Endothelial cell (in vitro differentiated cells): ENCODE data around the gene EEF1A2. TPM values are rescaled to one million over a fixed set of nuclear protein-coding genes. Genes with fewer than 3 reads are reported as not detected.

ENCODE experiments used
- DNase-seq: peaks from one replicate; pipeline ENCODE4 v3.0.0; 2021; ENCODE audit warnings: low spot score
- H3K27ac Mint-ChIP-seq: one replicate; pipeline ENCODE4 v1.8.0; 2021; ENCODE audit warnings: mixed read lengths, inconsistent platforms; ENCODE audit not compliant: unreplicated experiment
- H3K27me3 Mint-ChIP-seq: one replicate; pipeline ENCODE4 v1.8.0; 2021; ENCODE audit warnings: mild to moderate bottlenecking, moderate library complexity, mixed read lengths, inconsistent platforms; ENCODE audit not compliant: unreplicated experiment
- H3K36me3 Mint-ChIP-seq: one replicate; pipeline ENCODE4 v1.8.0; 2021; ENCODE audit warnings: mild to moderate bottlenecking, low read depth, mixed read lengths, inconsistent platforms; ENCODE audit not compliant: unreplicated experiment
- H3K4me1 Mint-ChIP-seq: one replicate; pipeline ENCODE4 v1.8.0; 2021; ENCODE audit warnings: mild to moderate bottlenecking, mixed read lengths, inconsistent platforms; ENCODE audit not compliant: unreplicated experiment
- H3K4me3 Mint-ChIP-seq: one replicate; pipeline ENCODE4 v1.8.0; 2021; ENCODE audit warnings: mild to moderate bottlenecking, mixed read lengths, inconsistent platforms; ENCODE audit not compliant: unreplicated experiment
- H3K9me3 Mint-ChIP-seq: one replicate; pipeline ENCODE4 v1.8.0; 2021; ENCODE audit warnings: mixed read lengths, inconsistent platforms; ENCODE audit not compliant: unreplicated experiment
- CTCF ChIP-seq: fragments of 200-600 bp; sonication (generic); IDR thresholded peaks from one replicate; pipeline ENCODE4 v1.5.0; 2021; ENCODE audit warnings: antibody characterized with exemption; ENCODE audit not compliant: unreplicated experiment
- total RNA-seq: library from RNA; stranded (reverse); fragmentation: NEBNext Ultra II Directional; extraction: Animal tissue kit (Norgen Biotek cat#: 25700); gene quantifications from one replicate; pipeline ENCODE4 v1.2.1, GENCODE V29; 2021; ENCODE audit not compliant: unreplicated experiment

EEF1A2 gene
- total RNA-seq, 1 donor from 2014 or later: 0.31 TPM

GRCh38 chr20:63533871-63534393 lies 35.0 kb upstream of the EEF1A2 start:
- Mint-ChIP-seq H3K36me3 (peaks cover 4% of the 10 kb centered on the region), H3K9me3 (no peaks in the 10 kb centered on the region), H3K27me3 (peaks cover 5% of the 10 kb centered on the region), H3K4me3 (no peak overlapping the region), H3K27ac (no peak overlapping the region), H3K4me1 (no peaks in the 10 kb centered on the region)
- DNase-seq: no peak
- TF ChIP-seq CTCF: no peak

GRCh38 chr20:63533388-63533787 lies 34.5 kb upstream of the EEF1A2 start:
- Mint-ChIP-seq H3K9me3 (no peaks in the 10 kb centered on the region), H3K36me3 (peaks cover 4% of the 10 kb centered on the region), H3K4me1 (no peaks in the 10 kb centered on the region), H3K4me3 (no peak overlapping the region), H3K27ac (no peak overlapping the region), H3K27me3 (peaks cover 5% of the 10 kb centered on the region)
- no peak for DNase-seq
- TF ChIP-seq CTCF: no peak

GRCh38 chr20:63532449-63532971 lies 33.6 kb upstream of the EEF1A2 start:
- no peak overlapping the region for H3K4me3 Mint-ChIP-seq

GRCh38 chr20:63531686-63532448 lies 33.0 kb upstream of the EEF1A2 start:
- H3K27ac Mint-ChIP-seq: no peak overlapping the region
- H3K27me3 Mint-ChIP-seq: peaks cover 5% of the 10 kb centered on the region
- H3K9me3 Mint-ChIP-seq: no peaks in the 10 kb centered on the region
- H3K36me3 Mint-ChIP-seq: peaks cover 4% of the 10 kb centered on the region
- no peaks in the 10 kb centered on the region for H3K4me1 Mint-ChIP-seq
- peak overlapping the region; percentile 31 for H3K4me3 Mint-ChIP-seq
- no peak for DNase-seq
- TF ChIP-seq CTCF: no peak

More at GRCh38 chr20:63532449-63532971, 33.6 kb upstream of the EEF1A2 start:
- no peak for DNase-seq
- Mint-ChIP-seq H3K27me3 (peaks cover 5% of the 10 kb centered on the region), H3K36me3 (peaks cover 4% of the 10 kb centered on the region), H3K27ac (no peak overlapping the region), H3K4me1 (no peaks in the 10 kb centered on the region), H3K9me3 (no peaks in the 10 kb centered on the region)
- TF ChIP-seq CTCF: no peak

GRCh38 chr20:63530788-63531160 lies 31.9 kb upstream of the EEF1A2 start:
- no peaks in the 10 kb centered on the region for H3K4me1 Mint-ChIP-seq
- no peak overlapping the region for H3K4me3 Mint-ChIP-seq
- peaks cover 5% of the 10 kb centered on the region for H3K27me3 Mint-ChIP-seq
- no peak for DNase-seq
- peaks cover 4% of the 10 kb centered on the region for H3K36me3 Mint-ChIP-seq
- H3K9me3 Mint-ChIP-seq: no peaks in the 10 kb centered on the region
- TF ChIP-seq CTCF: no peak
- no peak overlapping the region for H3K27ac Mint-ChIP-seq
